Erythroblast (primary cell): ENCODE results near the gene TFAP2E.

Source experiments
- GATA1 ChIP-seq: IDR thresholded peaks from 2 replicates; pipeline ENCODE4 v1.6.1; 2011; ENCODE audit warnings: low read depth, mild to moderate bottlenecking, control low read depth, low read length, moderate library complexity
- POLR2A ChIP-seq: IDR thresholded peaks from 2 replicates; pipeline ENCODE4 v1.6.1; 2011; ENCODE audit warnings: mild to moderate bottlenecking, low read length

GRCh38 chr1:35641233-35641866, 68.2 kb downstream of the TFAP2E start, which contains the start of gene PSMB2:
- TF ChIP-seq POLR2A (peak; percentile 97), GATA1 (no peak)
